HG03520 (cell line): ENCODE measurements around the gene SIK3.
A peak's percentile ranks its signal among the peaks of the same experiment; 100 is the strongest.
"Not testable (repeated sequence)": the region's sequence is repeated elsewhere in the genome, so short reads cannot be mapped to it uniquely, and the experiment has no call there.

Source experiments
- ATAC-seq: cut with Tn5 transposase; IDR thresholded peaks from one replicate; pipeline ENCODE4 v1.9.1; 2021; ENCODE audit warnings: mild to moderate bottlenecking, moderate library complexity; ENCODE audit not compliant: unreplicated experiment

Gene SIK3

DNA sequence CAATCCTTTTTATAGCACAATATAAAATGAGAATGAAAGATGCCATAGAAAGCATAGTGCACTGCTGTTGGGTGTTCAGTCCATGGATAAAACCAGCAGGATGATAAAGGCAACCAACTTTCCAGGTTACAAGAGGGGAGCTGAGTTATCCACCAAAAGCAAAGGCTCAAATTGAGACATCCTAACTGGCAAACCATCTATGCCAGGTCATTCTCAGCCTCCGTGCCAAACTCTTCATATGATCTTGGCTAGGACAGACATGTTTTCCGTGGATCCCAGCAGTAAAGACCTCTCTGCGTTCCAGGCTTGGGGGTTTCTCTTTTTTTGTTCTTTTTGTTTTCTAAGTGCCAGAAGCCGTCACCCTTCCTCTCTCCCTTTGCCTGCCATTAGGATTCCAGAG is 253.5 kb downstream of the SIK3 start:
- ATAC-seq: no peak

DNA sequence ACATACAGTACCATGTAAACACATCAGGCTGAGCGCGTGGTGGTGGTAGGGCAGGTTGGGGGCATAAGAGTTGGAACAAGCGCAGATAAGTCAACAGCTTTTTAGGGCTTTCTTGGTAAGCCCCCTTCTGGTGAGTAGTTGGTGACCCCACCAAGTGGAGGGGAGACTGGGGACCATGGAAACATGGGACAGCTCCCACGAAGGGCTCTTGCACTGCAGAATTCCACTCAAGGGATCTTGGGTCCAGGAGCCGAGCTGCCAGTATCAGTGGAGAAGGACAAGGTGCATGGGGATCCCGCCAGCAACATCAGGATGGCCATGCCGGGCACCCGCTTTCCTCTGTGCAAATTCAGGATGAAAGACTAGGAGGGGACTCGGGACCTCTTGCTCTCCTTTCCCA is 254.6 kb downstream of the SIK3 start:
- ATAC-seq: no peak

DNA sequence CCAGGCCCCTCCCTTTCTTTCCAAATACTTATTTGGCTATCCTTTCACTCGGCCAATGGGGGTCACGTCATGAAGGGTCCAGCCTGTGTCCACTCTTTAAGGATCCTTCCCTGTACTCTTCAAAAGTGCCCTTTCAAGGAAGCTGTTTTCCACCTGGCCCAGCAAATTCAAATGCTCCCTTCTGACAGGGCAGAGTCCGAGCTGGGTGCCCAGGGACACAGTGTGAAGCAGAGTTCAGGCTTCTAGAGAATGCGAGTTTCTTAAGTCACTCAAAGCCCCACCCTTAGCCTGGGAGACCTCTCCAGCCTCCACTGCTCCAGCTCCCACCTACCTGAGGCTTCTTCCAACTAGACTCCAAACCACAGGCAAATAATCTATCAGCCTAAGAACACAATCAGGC is 255.3 kb downstream of the SIK3 start:
- ATAC-seq: no peak

DNA sequence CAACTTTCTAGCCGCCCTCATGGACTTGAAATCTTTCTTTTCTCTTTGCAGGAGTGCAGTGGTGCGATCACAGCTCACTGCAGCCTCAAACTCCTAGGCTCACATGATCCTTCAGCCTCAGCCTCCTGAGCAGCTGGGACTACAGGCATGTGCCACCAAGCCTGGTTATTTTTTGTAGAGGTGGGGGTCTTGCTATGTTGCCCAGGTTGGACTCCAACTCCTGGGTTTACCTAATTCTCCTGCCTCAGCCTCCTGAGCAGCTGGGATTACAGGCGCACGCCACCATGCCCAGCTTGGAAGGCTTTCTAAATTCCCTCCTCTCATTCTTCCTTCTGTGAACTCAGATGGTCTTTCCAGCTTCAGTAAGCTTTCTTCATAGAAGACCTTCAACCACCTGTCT is 256.1 kb downstream of the SIK3 start:
- no peak for ATAC-seq

DNA sequence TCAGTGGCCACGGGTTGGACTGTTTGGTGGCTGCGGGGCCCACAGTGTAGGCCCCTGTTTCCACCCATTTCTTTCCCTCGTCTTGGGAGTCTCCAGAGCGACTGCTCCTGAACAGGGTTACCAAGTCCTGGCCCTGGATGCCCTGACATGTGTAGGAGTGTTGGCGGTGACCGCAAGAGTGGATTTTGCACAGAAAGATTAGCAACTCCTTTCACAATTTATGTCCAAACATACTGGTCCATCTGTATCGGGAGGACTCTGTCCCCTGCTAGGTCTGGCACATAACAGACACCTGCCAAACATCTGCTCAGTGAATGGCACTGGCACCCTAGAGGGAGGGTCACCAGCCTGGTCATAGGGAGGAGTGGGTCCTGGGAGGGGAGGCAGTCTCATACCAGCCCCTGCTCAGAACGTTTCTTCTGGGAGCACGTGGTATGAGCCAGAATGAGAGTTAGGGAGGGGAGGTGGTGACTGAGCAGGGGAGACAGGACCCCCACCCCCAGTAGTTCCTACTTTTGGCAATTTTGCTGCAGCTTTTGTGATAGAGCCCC is 257.4 kb downstream of the SIK3 start:
- ATAC-seq: no peak

DNA sequence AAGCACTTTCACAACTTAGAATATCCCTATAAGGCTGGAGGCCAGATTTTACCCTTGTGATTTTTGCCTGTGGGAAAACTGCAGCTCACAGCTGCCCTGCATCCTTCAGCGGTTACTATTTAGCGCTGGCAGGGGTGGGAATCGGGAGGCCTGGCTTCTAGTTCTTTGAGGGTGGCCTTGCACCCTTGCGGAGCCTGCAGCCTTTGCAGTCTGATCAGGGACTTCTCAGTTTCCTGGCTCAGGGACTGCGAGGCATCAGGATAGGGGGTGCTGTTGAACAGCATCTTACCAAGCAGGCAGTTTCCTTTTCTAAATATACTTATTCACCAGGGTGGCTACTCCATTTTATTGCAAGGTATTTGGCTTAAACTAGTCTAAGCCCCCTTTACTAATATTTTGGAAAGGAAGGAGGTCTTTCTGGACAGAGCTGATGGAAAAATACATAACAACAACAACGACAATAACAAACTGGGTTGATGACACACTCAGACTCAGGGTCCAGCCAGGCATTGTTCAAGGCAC is 257.9 kb downstream of the SIK3 start:
- ATAC-seq: no peak

DNA sequence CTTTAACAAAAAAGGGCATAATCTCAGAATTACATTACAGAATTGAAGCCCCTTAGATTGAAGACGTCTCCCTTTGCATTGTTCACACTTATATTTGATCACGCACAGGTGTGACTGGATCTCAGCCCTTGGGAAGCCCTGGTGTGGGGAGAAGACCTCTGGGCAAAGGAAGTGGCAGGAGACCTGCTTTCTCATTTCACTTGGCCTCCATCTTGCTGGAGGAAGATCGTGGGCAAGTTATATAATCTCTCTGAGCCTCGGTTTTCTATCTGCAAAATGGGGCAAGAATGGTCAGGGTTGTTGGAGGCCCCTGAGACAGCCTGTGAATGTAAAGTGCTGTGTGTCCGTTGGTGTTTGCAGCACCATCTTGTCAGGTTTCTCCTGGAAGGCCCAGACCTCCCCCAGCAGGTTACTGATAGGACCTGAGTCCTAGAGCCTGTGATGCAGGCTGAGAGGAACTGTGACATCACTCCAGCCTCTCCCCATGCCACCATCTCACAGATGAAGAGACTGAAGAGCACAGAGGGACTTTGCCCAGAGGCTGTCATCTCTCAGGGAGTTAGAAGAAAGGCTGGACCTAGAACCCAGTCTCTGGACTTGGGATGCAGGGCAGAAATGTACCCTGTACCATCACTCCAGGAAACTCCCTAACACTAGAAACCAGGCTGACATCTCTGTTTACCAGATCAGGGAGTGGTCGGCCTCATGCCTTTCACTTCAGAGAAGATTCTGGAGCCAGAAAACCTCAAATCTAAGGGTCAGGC is 259.7 kb downstream of the SIK3 start:
- no peak for ATAC-seq

DNA sequence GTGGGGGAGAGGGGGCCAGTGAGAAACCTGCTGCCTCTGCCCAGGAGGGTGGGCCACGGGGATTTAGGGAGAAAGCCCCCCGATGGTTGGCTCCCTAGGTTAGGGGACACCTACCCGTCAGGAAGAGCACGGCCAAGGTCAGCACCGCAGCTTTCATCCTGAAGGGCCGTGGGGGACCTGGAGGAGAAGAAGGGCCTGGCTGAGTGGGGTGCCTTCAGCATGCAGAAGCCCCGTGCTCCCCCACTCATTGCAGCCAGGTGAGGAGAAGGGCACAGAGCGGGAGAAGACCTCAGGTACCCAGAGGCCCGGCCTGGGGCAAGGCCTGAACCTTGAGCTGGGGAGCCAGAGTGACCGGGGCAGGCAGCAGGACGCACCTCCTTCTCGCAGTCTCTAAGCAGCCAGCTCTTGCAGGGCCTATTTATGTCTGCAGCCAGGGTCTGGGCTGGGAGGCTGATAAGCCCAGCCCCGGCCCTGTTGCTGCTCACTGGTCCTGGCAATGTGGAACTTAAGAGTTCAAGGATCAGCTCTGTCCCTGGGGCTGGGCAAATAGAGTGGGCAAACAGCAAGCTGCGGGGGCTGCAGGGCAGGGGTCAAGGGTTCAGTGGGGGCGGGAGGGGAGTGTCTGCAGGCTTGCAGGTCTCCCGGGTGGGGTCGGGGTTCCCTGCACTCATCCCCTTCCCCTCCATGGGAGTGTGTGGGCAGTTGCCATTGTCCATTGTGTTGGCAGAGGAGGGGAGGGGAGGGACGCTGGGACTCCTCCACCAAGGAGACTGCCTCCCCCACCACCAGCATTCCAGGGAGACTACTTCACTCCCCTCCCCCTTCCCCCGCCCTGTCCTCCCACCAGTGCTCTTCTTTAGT is 260.8 kb downstream of the SIK3 start, which contains the start of gene APOA1:
Gene APOA1 (minus strand): TSS at position 392 of the 861 bp plus-strand sequence. CDS start 235 bp downstream, at position 157.
- no peak for ATAC-seq

DNA sequence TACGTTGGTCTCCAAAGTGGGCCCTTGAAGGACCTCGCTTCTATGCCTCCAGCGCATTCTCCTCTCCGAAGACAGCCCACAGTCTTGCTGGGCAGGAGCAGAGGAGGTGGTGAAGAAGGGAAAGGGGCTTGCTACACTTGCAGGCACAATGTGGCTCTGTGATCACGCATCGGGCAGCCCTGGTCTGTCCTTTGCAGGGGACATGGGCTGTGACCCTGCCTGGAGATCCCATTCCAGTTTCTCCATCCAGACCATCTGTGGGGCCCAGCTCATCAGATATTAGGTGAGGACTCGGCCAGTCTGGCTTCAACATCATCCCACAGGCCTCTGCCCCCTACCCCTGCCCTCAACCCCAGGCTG is 261.6 kb downstream of the SIK3 start:
- ATAC-seq: no peak

DNA sequence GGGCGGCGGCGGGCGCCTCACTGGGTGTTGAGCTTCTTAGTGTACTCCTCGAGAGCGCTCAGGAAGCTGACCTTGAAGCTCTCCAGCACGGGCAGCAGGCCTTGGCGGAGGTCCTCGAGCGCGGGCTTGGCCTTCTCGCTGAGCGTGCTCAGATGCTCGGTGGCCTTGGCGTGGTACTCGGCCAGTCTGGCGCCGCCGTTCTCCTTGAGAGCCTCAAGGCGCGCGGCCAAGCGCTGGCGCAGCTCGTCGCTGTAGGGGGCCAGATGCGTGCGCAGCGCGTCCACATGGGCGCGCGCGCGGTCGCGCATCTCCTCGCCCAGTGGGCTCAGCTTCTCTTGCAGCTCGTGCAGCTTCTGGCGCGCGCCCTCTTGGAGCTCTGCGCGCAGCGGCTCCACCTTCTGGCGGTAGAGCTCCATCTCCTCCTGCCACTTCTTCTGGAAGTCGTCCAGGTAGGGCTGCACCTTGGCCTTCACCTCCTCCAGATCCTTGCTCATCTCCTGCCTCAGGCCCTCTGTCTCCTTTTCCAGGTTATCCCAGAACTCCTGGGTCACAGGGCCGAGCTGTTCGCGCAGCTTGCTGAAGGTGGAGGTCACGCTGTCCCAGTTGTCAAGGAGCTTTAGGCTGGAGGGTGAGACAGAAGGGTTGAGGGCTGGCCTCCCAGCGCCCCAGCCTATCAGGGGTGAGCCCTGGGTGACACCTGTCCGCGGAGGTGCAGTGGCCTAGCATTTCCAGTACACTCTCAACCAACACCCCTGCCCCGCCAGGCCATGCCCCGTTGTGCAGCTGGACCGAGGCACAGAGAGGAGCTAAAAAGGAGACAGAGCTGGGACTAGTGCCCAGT is 262.2 kb downstream of the SIK3 start:
- ATAC-seq: peak; percentile 64

DNA sequence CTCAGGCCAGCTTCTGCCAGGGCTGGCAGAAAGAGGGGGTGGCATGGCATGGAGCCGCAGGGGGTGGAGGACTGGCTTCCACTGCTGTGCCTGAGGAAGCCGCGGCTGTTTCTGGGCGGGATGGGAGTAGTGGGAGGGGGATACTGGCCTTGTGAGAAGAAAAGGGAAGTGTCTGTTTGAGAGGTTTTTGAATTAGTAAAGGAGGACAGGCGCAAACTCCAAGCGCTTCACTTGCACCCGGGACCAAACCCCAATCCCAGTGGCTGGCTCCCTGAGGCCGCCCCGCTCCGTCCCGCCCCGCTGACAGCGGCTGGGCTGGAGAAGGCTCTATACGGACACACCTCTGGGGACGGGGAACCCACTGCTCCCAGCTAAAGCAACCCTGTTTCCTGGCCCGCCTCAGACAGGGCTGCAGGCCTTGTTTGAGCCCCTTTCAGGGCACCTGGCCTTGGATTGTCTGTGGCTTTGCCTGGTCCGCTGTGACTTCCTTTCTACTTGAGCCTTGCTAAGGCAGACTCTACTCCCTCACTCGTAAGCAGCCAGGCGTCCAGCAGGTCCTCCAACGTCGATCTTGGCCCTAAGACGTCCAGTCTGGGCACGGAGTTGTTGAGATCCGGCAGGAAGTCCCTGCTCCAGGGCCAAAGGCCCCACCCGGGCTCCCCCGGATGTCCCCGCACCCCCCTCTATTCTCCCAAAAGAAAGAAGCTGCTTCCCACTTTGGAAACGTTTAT is 263.0 kb downstream of the SIK3 start:
- ATAC-seq: no peak

DNA sequence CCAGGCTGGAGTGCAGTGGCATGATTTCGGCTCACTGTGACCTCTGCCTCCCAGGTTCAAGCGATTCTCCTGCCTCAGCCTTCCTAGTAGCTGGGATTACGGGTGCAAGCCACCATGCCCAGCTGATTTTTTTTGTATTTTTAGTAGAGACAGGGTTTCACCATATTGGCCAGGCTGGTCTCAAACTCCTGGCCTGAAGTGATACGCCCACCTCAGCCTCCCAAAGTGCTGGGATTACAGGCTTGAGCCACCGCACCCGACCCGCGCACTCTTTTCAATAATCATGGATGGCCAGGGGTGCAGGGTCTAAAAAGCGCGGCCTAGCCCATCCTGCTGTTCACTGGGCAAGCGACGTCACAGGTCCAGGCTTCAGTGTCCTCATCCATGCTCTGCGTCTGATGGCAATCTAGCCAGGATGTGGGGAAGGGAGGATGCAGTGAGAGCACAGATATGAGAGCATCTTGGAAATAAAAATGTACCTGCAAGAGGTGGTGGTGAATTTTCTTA is 263.6 kb downstream of the SIK3 start:
- not testable (repeated sequence) for ATAC-seq

DNA sequence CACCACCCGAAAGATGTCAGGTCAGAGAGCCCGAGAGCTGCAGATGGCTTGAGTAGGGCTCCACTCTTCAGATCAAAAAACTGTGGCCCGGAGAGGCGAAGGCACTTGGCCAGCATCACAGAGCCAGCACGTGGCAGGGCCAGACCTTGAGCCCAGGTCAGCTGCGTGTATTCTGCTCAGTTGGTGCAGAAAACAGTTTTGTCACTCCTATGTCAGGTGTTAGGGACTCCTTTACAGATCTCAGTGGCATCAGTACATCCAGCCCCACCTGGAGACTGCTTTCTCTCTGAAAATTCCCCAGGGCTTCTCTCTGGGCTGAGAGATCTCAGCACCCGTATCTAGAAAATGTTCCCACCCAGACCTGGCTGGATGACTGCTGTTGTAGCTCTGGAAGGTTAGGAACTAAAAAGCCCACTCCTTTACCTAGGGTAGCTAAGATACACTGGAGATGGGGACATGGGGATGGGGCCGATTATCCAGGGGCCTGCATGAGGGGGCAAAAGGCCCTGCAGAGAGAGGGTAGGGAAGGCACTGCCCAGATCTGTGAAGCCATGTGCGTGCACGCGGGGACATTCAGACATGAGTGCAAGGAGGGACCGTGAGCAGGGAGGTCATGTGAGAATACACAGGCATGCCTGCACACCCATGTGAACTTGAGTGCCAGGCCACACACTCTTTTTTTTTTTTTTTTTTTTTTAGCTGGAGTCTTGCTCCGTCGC is 264.3 kb downstream of the SIK3 start:
- no peak for ATAC-seq

DNA sequence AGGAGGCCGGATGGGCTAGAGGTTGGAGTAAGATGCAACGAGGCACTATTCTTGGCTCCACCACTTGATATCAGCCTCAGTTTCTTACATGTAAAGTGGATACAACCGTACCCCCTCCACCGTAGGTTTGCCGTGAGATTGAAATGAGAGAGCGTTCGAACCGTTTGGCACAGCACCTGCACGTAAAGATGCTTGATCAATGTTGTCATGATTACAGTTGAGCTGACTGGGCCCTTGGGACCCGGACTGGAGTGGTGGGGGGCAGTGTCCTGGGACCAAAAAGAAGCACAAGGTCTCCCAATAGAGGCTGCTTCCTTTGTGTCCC is 264.8 kb downstream of the SIK3 start:
- ATAC-seq: no peak

DNA sequence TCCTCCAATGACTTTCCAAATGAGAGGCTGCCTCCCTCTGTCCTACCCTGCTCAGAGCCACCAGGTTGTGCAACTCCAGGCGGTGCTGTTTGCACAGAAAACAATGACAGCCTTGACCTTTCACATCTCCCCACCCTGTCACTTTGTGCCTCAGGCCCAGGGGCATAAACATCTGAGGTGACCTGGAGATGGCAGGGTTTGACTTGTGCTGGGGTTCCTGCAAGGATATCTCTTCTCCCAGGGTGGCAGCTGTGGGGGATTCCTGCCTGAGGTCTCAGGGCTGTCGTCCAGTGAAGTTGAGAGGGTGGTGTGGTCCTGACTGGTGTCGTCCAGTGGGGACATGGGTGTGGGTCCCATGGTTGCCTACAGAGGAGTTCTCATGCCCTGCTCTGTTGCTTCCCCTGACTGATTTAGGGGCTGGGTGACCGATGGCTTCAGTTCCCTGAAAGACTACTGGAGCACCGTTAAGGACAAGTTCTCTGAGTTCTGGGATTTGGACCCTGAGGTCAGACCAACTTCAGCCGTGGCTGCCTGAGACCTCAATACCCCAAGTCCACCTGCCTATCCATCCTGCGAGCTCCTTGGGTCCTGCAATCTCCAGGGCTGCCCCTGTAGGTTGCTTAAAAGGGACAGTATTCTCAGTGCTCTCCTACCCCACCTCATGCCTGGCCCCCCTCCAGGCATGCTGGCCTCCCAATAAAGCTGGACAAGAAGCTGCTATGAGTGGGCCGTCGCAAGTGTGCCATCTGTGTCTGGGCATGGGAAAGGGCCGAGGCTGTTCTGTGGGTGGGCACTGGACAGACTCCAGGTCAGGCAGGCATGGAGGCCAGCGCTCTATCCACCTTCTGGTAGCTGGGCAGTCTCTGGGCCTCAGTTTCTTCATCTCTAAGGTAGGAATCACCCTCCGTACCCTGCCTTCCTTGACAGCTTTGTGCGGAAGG is 265.6 kb downstream of the SIK3 start:
- ATAC-seq: no peak

DNA sequence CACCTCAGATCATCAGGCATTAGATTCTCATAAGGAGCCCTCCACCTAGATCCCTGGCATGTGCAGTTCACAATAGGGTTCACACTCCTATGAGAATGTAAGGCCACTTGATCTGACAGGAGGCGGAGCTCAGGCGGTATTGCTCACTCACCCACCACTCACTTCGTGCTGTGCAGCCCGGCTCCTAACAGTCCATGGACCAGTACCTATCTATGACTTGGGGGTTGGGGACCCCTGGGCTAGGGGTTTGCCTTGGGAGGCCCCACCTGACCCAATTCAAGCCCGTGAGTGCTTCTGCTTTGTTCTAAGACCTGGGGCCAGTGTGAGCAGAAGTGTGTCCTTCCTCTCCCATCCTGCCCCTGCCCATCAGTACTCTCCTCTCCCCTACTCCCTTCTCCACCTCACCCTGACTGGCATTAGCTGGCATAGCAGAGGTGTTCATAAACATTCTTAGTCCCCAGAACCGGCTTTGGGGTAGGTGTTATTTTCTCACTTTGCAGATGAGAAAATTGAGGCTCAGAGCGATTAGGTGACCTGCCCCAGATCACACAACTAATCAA is 266.4 kb downstream of the SIK3 start:
- no peak for ATAC-seq

DNA sequence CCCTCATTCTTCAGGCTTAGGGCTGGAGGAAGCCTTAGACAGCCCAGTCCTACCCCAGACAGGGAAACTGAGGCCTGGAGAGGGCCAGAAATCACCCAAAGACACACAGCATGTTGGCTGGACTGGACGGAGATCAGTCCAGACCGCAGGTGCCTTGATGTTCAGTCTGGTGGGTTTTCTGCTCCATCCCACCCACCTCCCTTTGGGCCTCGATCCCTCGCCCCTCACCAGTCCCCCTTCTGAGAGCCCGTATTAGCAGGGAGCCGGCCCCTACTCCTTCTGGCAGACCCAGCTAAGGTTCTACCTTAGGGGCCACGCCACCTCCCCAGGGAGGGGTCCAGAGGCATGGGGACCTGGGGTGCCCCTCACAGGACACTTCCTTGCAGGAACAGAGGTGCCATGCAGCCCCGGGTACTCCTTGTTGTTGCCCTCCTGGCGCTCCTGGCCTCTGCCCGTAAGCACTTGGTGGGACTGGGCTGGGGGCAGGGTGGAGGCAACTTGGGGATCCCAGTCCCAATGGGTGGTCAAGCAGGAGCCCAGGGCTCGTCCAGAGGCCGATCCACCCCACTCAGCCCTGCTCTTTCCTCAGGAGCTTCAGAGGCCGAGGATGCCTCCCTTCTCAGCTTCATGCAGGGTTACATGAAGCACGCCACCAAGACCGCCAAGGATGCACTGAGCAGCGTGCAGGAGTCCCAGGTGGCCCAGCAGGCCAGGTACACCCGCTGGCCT is 267.9 kb downstream of the SIK3 start:
- ATAC-seq: no peak
